Stimulated activated CD4-positive, alpha-beta T cell treated with anti-CD3 and anti-CD28 coated beads, Interleukin-1b, Interleukin-23, amount 100 ng/mL, for 4 hours (primary cell): ENCODE results near the gene LIFR.
"Not testable (repeated sequence)": the region's sequence is repeated elsewhere in the genome, so short reads cannot be mapped to it uniquely, and the experiment has no call there.

Source experiments
- DNase-seq, 2 donors: peaks; one replicate each; pipeline ENCODE4 v3.0.0-alpha.2; 2020; ENCODE audit warnings: low read depth in 2 of 2

Gene LIFR

DNA sequence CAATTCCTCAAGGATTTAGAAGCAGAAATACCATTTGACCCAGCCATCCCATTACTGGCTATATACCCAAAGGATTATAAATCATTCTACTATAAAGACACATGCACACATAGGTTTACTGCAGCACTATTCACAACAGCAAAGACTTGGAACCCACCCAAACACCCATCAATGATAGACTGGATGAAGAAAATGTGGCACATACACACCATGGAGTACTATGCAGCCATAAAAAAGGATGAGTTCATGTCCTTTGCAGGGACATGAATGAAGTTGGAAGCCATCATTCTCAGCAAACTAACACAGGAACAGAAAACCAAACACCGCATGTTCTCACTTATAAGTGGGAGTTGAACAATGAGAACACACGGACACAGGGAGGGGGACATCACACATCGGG, 39.8 kb downstream of the LIFR start:
- not testable (repeated sequence) for DNase-seq

GRCh38 chr5:38515646-38516045, 40.8 kb downstream of the LIFR start:
- DNase-seq, result no peak

- no peak for DNase-seq
These were observed 41.4 kb downstream of the LIFR start for GRCh38 chr5:38515092-38515491.

DNA sequence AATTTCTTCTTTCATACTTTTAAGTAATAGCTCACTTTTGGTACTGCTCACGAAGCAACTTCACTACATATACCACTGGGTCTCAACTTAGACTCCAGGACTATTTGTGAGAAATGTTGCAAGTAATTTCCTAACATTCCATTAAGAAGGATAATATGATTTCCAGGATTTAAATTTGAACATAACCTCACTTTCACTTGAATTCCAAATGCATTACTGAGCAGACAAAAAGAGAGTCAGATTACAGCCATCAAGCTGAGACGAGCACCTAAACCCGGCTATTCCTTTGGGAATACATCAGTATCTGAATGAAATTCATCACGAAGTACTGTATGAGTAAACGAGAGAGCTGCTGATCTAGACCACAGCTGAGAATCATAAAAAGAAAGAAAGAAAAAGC, 47.3 kb downstream of the LIFR start:
- no peak for DNase-seq

- no peak for DNase-seq
These were observed 50.1 kb downstream of the LIFR start for GRCh38 chr5:38506302-38506701.

GRCh38 chr5:38500573-38501260, 55.7 kb downstream of the LIFR start:
- no peak for DNase-seq

- no peak for DNase-seq
These were observed 58.5 kb downstream of the LIFR start for GRCh38 chr5:38497946-38498345.

DNA sequence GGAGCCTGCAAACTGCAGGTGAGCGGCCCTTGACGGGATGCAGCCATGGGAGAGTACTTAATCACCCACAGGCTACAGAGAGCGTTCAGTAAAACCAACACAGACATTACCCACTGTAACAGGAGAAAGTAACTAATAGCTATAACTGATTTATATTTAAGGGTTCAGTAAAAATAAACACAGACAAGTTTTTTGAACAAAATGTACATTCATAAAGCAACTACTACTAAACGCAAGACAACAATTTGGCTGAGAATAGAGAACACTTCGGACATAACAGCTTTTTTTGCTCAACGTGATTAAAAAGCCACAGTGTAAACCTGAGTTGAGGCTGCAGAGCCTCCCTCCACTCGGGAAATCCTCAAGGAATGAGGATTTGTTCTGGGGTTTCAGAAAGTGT, 61.7 kb downstream of the LIFR start:
- no peak for DNase-seq

DNA sequence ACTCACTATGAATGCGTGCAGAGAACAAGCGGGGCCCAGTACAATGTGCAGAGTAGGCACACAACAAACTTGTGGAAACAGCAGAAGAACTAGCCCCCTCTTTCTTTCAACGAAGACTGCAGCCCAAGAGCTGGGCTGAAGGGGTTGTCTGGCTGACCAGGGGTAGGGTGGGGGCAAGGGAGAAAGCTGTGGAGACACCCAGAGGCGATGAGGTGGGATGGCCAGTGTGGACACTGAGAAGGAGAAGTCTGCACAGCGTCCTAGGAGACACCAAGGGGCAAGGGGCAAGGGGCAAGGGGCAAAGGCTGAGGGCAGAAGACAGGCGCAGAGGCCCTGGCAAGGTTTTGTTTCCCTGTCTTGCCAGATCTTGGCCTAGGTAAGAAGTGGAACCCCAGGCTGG, 62.3 kb downstream of the LIFR start:
- no peak for DNase-seq

DNA sequence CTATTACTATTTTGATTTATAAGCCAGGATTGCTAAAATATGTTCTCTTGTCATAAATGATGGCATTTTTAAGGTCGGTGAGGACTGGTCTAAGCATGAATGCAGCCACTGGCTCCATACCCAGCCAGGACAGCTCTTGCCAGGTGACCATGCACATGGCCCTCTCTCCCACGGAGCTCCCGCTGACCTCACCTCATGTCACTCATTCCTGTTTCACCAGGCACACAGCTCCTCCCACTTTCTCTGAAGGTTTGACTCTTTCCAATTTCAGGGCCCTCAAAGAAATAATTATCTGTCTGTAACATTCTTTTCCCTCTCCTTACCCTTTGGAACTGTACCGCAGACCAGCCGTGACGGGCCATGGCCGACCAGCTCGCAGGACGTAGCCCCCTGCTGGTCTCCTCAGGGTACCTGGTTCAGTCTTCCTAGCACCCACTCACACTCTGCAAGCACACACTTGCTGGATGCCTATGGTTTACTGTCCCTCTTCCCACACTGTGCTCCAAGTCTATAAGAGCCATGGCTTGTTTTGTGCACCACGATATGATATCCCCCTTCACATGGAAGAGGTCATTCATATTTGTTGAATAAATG, 72.5 kb downstream of the LIFR start:
- no peak for DNase-seq

- no peak for DNase-seq
These were observed 77.0 kb downstream of the LIFR start for GRCh38 chr5:38479315-38479904.

- DNase-seq, result no peak
These were observed 77.6 kb downstream of the LIFR start for GRCh38 chr5:38478878-38479277.

GRCh38 chr5:38478166-38478565, 78.3 kb downstream of the LIFR start:
- DNase-seq, result no peak

DNA sequence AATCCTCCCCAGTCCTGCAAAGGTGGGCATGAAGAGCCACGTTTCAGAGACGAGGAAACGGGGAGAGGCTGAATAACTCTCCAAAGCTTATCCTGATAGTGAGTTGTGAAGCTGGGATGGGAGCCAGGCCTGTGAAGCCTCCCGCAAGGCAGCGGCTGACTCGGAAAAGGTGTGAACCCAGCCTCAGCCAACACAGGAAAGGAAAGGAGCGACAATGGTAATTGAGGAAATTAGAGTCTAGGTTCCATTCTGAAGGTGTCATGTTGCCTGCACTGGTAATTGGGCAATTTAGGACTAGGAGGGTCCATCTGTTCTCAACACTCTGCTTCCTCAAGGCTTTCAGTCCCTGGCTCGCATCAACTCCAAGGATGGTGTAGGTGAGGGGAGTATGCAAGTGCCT, 83.4 kb downstream of the LIFR start:
- no peak for DNase-seq

DNA sequence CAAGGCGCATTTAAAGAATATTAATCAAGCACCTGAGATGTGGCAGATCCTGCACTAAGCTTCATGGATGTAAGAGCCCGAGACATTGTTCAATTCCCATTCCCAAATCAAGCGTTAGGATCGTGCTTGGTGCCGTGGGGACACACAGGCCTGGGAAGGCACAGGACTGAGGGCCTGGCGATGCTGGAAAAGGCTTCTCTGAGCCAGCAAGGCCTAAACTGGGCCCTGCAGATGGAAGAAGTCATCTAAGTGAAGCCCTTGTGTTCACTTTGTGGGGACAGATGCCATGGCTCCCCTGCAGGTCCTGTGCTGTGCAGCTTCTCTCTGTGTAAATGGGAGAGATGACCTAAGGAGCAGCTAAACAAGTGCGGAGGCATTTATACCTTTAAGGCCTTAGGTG, 83.9 kb downstream of the LIFR start:
- no peak for DNase-seq

DNA sequence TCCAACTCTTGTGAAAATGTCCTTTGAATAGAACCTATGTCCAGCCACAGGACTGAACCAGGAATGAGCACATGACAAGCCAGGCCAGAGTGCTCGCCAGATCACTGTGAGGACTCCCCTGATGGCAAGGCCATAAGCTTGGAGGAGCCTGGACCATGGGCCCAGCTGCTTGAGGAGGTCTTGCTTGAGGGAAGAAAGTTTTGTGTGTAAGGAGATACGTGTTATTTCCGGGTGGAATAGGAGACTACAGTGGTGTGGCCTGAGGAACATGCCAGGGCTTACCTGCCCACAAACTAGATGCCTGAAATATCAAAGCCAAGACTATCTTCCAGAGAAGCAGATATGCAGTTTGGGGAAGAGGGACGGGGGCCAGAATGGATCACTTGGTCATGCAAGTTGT, 84.7 kb downstream of the LIFR start:
- no peak for DNase-seq

DNA sequence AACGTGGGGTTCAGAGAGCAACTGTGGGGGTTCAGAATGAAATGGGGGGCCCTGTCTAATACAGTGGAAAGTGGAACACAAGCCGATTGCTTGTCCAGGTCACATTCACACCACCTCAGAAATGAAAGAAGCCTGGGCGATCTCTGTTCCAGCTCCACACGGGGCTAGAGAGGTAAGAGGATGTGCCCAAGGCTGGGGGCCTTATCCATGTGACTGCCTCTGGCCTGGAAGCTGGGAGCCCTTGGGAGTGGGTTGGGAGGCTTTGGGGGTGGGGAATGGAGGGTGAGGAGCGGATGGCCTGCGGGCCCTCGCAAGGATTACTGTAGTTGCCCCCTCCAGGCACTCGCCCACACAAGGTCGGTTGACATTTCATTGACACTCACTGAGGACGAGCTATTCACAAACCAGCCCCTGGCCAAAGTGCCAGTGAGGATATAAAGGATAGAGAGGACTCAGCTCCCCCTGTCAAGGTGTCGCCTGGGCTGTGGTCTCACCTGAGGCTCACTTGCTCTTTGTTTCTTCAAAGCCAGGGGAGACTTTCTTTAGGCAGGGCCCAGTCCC, 86.7 kb downstream of the LIFR start:
- DNase-seq, result no peak

- DNase-seq, result no peak
These were observed 87.3 kb downstream of the LIFR start for GRCh38 chr5:38468978-38469706.

- no peak for DNase-seq
These were observed 88.2 kb downstream of the LIFR start for GRCh38 chr5:38468202-38468673.

DNA sequence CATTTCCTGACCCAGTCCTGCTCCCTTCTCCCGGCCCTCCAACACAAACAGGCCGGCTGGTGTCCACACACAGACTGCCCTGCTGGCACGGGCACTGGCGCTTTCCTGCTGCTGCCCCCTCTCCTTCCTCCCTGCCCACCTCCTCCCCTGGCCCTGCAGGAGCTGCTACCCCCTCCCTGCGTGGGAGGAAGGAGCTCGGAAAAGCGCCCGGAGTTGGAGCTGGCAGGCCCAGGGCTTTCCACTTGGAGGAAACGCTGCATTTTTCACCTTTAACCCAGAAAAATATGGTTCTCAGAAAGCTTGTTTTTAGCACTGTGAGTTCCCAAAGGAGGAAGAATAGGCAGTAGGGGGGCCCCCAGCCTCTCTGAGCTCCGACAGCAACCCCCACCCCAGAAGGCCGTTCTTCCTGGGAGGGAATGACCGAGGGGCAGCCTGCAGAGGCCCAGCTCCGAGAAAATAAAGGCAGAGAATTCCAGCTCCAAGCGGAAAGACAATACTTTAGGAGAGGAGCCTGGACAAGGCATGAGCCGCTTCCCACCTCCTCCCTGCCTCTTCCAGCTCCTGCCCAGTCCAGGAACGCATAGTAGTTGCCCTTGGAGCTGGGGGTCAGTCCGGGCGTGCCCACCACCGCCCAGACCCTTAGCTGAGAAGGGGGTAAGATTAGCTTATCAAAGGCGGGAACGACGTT, 88.9 kb downstream of the LIFR start:
- DNase-seq, result no peak

DNA sequence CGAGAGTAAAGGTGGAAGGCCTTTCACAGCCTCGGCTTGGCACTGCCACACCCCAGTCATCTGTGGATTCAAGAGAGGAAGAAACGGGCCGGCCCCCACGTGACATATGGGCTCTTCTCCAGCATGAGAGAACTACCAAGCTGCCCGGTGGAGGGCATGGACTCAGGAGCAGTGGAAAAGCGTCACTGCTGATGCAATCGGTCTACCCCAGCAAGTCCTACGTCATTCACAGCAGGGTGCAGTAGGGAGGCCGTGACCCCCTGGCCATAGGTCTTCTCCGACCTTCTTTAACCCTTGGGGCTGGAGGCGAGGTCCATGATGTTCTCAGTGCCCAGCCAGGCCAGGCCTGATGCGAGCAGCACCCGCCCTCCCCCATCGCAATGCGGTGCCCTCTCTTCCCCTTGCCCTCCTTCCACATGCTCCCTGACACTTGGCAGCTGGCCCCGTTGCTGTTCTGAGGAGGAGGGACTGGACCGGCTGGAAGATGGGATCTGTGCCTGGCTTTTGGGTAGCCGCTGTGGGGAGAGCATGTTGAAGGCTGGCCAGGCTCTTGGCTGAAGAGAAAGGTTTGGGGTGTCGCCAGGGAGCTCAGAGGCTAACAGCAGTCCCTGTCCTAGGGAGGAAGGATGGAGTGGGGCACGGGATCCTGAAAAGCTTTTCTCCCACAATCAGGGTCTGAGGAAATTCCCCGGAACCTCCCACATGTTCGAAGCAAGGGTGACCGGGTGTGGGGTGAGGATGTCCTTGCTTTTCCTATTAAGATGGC, 89.8 kb downstream of the LIFR start:
- DNase-seq, result no peak
